ENCODE data around the gene RTN4. TPM values are rescaled to one million over a fixed set of nuclear protein-coding genes. Genes with fewer than 3 reads are reported as not detected.

RTN4 gene
- polyA plus RNA-seq, 1 donor (not counting 4 experiments of a cell fraction or from before 2014, with no cell fraction given) = 406 TPM

DNA sequence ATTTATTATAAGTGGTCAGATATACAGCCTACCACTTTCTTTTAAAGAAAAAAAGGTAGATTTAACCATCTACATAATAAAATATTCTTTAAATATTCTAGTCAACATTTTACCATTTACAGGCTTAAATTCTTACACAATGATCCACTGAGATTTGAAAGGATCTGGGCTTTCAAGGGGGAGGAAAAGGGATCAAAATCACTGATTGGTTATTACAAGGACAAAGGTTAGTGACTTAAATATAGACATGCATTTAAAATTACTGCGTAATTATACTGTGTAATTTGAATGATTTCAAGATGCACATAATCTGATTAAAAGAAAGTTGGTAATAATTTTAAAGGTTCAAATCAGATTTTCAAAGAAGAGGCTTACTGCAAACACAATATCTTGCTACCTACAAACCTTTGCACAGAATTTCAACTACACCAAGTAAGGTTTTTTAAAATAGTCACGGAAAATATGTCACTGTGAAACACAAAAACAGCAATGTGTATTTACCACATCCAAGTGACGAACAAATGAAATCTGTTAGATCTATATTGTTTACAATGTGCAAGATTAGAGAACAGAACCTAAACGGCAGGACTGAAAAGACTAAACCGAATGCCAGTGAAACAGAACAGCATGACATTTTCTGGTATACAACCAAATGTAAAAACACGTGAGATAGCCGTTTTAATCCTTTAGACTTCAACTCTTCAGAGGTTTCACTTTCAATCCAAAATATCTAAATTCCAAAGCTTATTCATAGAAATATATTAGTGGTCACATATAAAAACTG, 40.8 kb downstream of the RTN4 start:
- Histone ChIP-seq H3K4me3 (ENCODE audit: control insufficient read depth in 2 of 3, extremely low read depth in 1 of 3, insufficient read depth in 2 of 3, low read depth in 1 of 3, low read length in 3 of 3) (peak overlapping the region in 2 of 3 experiments; percentile 20 to 34), H3K9me3 (ENCODE audit: control insufficient read depth, low read depth, low read length) (no peaks in the 10 kb centered on the region), H3K27ac (ENCODE audit: control insufficient read depth, insufficient read depth, low read length) (peak overlapping the region; percentile 53), H3K9ac (ENCODE audit: control insufficient read depth, extremely low read depth, insufficient read depth, low read length) (peak overlapping the region; percentile 3), H3K79me2 (ENCODE audit: control insufficient read depth, insufficient read depth, low read length) (peaks cover 99% of the 10 kb centered on the region), H4K20me1 (ENCODE audit: control insufficient read depth, extremely low read depth, insufficient read depth, low read length) (peaks cover 10% of the 10 kb centered on the region), H3K4me1 (ENCODE audit: control insufficient read depth, extremely low read depth, insufficient read depth, low read length) (peaks cover 75% of the 10 kb centered on the region), H2AFZ (ENCODE audit: control insufficient read depth, low read length) (no peak overlapping the region), H3K27me3 (ENCODE audit: control insufficient read depth, extremely low read depth, insufficient read depth, low read length) (no peaks in the 10 kb centered on the region), H3K36me3 (ENCODE audit: control insufficient read depth in 2 of 2, extremely low read depth in 1 of 2, insufficient read depth in 2 of 2, low read length in 2 of 2) (peaks cover 0 to 3% of the 10 kb centered on the region in 2 experiments), H3K4me2 (ENCODE audit: control insufficient read depth, extremely low read depth, insufficient read depth, low read depth, low read length) (peak overlapping the region; percentile 80), H3K9me1 (ENCODE audit: control insufficient read depth, extremely low read depth, insufficient read depth, low read length) (no peaks in the 10 kb centered on the region)
- FAIRE-seq (no peak), DNase-seq (ENCODE audit: low read depth, low spot score) (no peak)
- TF ChIP-seq CTCF (optimal IDR thresholded peaks at IDR 0.05 in 1 of 3, IDR thresholded peaks at IDR 0.05 in 1 of 3, conservative IDR thresholded peaks at IDR 0.05 in 1 of 3; ENCODE audit: extremely low read depth in 1 of 3, insufficient read depth in 2 of 3, low read length in 3 of 3) (no peak), EZH2 (IDR thresholded peaks at IDR 0.05; ENCODE audit: low read length) (no peak)
- dilution Hi-C loops (cut with MboI; ENCODE audit: extremely low pct_ligation_motif_present, low sequenced_read_pairs) = no loop called here

GRCh38 chr2:55006306-55006705, 43.9 kb downstream of the RTN4 start:
- peaks cover 7% of the 10 kb centered on the region for H4K20me1 ChIP-seq (ENCODE audit: control insufficient read depth, extremely low read depth, insufficient read depth, low read length)
- dilution Hi-C loops (cut with MboI; ENCODE audit: extremely low pct_ligation_motif_present, low sequenced_read_pairs) = no loop called here
- peaks cover 0 to 3% of the 10 kb centered on the region in 2 experiments for H3K36me3 ChIP-seq (ENCODE audit: control insufficient read depth in 2 of 2, extremely low read depth in 1 of 2, insufficient read depth in 2 of 2, low read length in 2 of 2)
- peaks cover 100% of the 10 kb centered on the region for H3K79me2 ChIP-seq (ENCODE audit: control insufficient read depth, insufficient read depth, low read length)
- H3K9ac ChIP-seq (ENCODE audit: control insufficient read depth, extremely low read depth, insufficient read depth, low read length) = no peak overlapping the region
- no peaks in the 10 kb centered on the region for H3K9me3 ChIP-seq (ENCODE audit: control insufficient read depth, low read depth, low read length)
- no peaks in the 10 kb centered on the region for H3K9me1 ChIP-seq (ENCODE audit: control insufficient read depth, extremely low read depth, insufficient read depth, low read length)
- no peaks in the 10 kb centered on the region for H3K27me3 ChIP-seq (ENCODE audit: control insufficient read depth, extremely low read depth, insufficient read depth, low read length)
- TF ChIP-seq CTCF (optimal IDR thresholded peaks at IDR 0.05 in 1 of 3, IDR thresholded peaks at IDR 0.05 in 1 of 3, conservative IDR thresholded peaks at IDR 0.05 in 1 of 3; ENCODE audit: extremely low read depth in 1 of 3, insufficient read depth in 2 of 3, low read length in 3 of 3) (no peak), EZH2 (IDR thresholded peaks at IDR 0.05; ENCODE audit: low read length) (no peak)
- H3K4me3 ChIP-seq (ENCODE audit: control insufficient read depth in 2 of 3, extremely low read depth in 1 of 3, insufficient read depth in 2 of 3, low read depth in 1 of 3, low read length in 3 of 3) = no peak overlapping the region
- no peak for FAIRE-seq
- H3K4me2 ChIP-seq (ENCODE audit: control insufficient read depth, extremely low read depth, insufficient read depth, low read depth, low read length) = peak overlapping the region; percentile 50
- no peak overlapping the region for H3K27ac ChIP-seq (ENCODE audit: control insufficient read depth, insufficient read depth, low read length)
- H3K4me1 ChIP-seq (ENCODE audit: control insufficient read depth, extremely low read depth, insufficient read depth, low read length) = peaks cover 57% of the 10 kb centered on the region
- no peak for DNase-seq (ENCODE audit: low read depth, low spot score)
- H2AFZ ChIP-seq (ENCODE audit: control insufficient read depth, low read length) = no peak overlapping the region
